SK-N-SH treated with all-trans-retinoic acid at 6 μM for 48 hours (cell line): ENCODE measurements around the gene NR5A2.

ENCODE experiments used
- ATAC-seq: fragments of 200-7000 bp; cut with Tn5 transposase; 3 replicates; pipeline ENCODE4 v1.9.1; 2020; ENCODE audit warnings: mild to moderate bottlenecking, moderate library complexity
- BACH2 ChIP-seq: fragments of 250-450 bp; sonication (Bioruptor Pico); IDR thresholded peaks from 2 replicates; pipeline ENCODE4 v1.9.0; 2021; ENCODE audit warnings: mild to moderate bottlenecking, borderline replicate concordance
- CREB5 ChIP-seq: fragments of 250-450 bp; sonication (Bioruptor Pico); IDR thresholded peaks from 2 replicates; pipeline ENCODE4 v1.5.1; 2020; ENCODE audit warnings: low read depth, mild to moderate bottlenecking, moderate library complexity
- CSDC2 ChIP-seq: fragments of 250-450 bp; sonication (Bioruptor Pico); IDR thresholded peaks from 2 replicates; pipeline ENCODE4 v1.5.0; 2020; ENCODE audit warnings: mild to moderate bottlenecking, moderate library complexity
- CSRNP3 ChIP-seq: fragments of 250-450 bp; sonication (Bioruptor Pico); IDR thresholded peaks from 2 replicates; pipeline ENCODE4 v1.5.1; 2021; ENCODE audit warnings: mild to moderate bottlenecking, moderate library complexity
- ESRRG ChIP-seq: fragments of 250-450 bp; sonication (Bioruptor Pico); IDR thresholded peaks from 2 replicates; pipeline ENCODE4 v1.6.1; 2021; ENCODE audit warnings: mild to moderate bottlenecking
- GLIS3 ChIP-seq: fragments of 250-450 bp; sonication (Bioruptor Pico); IDR thresholded peaks from 2 replicates; pipeline ENCODE4 v1.5.0; 2020; ENCODE audit warnings: mild to moderate bottlenecking, moderate library complexity
- ISL1 ChIP-seq: fragments of 250-450 bp; sonication (Bioruptor Pico); IDR thresholded peaks from 2 replicates; pipeline ENCODE4 v2.1.2; 2022; ENCODE audit warnings: mild to moderate bottlenecking, moderate library complexity
- OSR1 ChIP-seq: fragments of 250-450 bp; sonication (Bioruptor Pico); IDR thresholded peaks from 2 replicates; pipeline ENCODE4 v1.8.0; 2022; ENCODE audit warnings: moderate library complexity, mild to moderate bottlenecking, inconsistent platforms
- PATZ1 ChIP-seq: fragments of 250-450 bp; sonication (Bioruptor Pico); IDR thresholded peaks from 2 replicates; pipeline ENCODE4 v1.8.0; 2020; ENCODE audit warnings: mild to moderate bottlenecking, moderate library complexity, borderline replicate concordance
- POU6F1 ChIP-seq: fragments of 250-450 bp; sonication (Bioruptor Pico); IDR thresholded peaks from 2 replicates; pipeline ENCODE4 v1.8.0; 2021; ENCODE audit warnings: low read depth, mild to moderate bottlenecking, moderate library complexity, borderline replicate concordance
- PPARA ChIP-seq: fragments of 250-450 bp; sonication (Bioruptor Pico); IDR thresholded peaks from 2 replicates; pipeline ENCODE4 v1.5.0; 2020; ENCODE audit warnings: mild to moderate bottlenecking, borderline replicate concordance
- RARB ChIP-seq: fragments of 250-450 bp; sonication (Bioruptor Pico); IDR thresholded peaks from 2 replicates; pipeline ENCODE4 v1.8.0; 2021; ENCODE audit warnings: mild to moderate bottlenecking, moderate library complexity
- SNAI2 ChIP-seq: fragments of 250-450 bp; sonication (Bioruptor Pico); IDR thresholded peaks from 2 replicates; pipeline ENCODE4 v1.5.0; 2020; ENCODE audit warnings: mild to moderate bottlenecking, moderate library complexity
- TCF4 ChIP-seq: fragments of 250-450 bp; sonication (Bioruptor Pico); IDR thresholded peaks from 2 replicates; pipeline ENCODE4 v1.8.0; 2021; ENCODE audit warnings: mild to moderate bottlenecking, moderate library complexity, borderline replicate concordance
- TOX ChIP-seq: fragments of 250-450 bp; sonication (Bioruptor Pico); IDR thresholded peaks from 2 replicates; pipeline ENCODE4 v1.8.0; 2021; ENCODE audit warnings: mild to moderate bottlenecking, moderate library complexity, borderline replicate concordance
- TSHZ2 ChIP-seq: fragments of 250-450 bp; sonication (Bioruptor Pico); IDR thresholded peaks from 2 replicates; pipeline ENCODE4 v1.5.0; 2020; ENCODE audit warnings: mild to moderate bottlenecking, moderate library complexity
- ZC3H10 ChIP-seq: fragments of 250-450 bp; sonication (Bioruptor Pico); IDR thresholded peaks from 2 replicates; pipeline ENCODE4 v1.5.1; 2021; ENCODE audit warnings: mild to moderate bottlenecking, moderate library complexity
- ZFP3 ChIP-seq: fragments of 250-450 bp; sonication (Bioruptor Pico); IDR thresholded peaks from 2 replicates; pipeline ENCODE4 v1.5.0; 2020; ENCODE audit warnings: mild to moderate bottlenecking, moderate library complexity
- ZFP30 ChIP-seq: fragments of 450-650 bp; formaldehyde crosslinking; IDR thresholded peaks from 2 replicates; pipeline ENCODE4 v1.5.0; 2022; ENCODE audit warnings: mild to moderate bottlenecking, moderate library complexity
- ZNF565 ChIP-seq: fragments of 450-650 bp; formaldehyde crosslinking; conservative IDR thresholded peaks from 2 replicates; pipeline ENCODE4 v1.5.0; 2020; ENCODE audit warnings: low read depth, mild to moderate bottlenecking, moderate library complexity
- ZNF70 ChIP-seq: fragments of 450-650 bp; formaldehyde crosslinking; IDR thresholded peaks from 2 replicates; pipeline ENCODE4 v1.5.0; 2020; ENCODE audit warnings: mild to moderate bottlenecking, moderate library complexity
- ZNF8 ChIP-seq: fragments of 450-650 bp; formaldehyde crosslinking; IDR thresholded peaks from 2 replicates; pipeline ENCODE4 v1.5.0; 2020; ENCODE audit warnings: mild to moderate bottlenecking, moderate library complexity

The NR5A2 gene

GRCh38 chr1:200046115-200046514 is 18.6 kb downstream of the NR5A2 start:
- ATAC-seq: no peak
- TF ChIP-seq CSDC2 (no peak), ZFP3 (CRISPR knock-in tag) (no peak), ZNF565 (CRISPR knock-in tag) (no peak), ISL1 (CRISPR knock-in tag) (no peak), SNAI2 (CRISPR knock-in tag) (no peak), BACH2 (CRISPR knock-in tag) (no peak), POU6F1 (CRISPR knock-in tag) (no peak), CREB5 (no peak), CSRNP3 (no peak), RARB (CRISPR knock-in tag) (no peak), TSHZ2 (CRISPR knock-in tag) (no peak), ZNF8 (CRISPR knock-in tag) (no peak), GLIS3 (CRISPR knock-in tag) (no peak), ESRRG (CRISPR knock-in tag) (no peak), TCF4 (no peak), ZC3H10 (CRISPR knock-in tag) (no peak), TOX (no peak), PATZ1 (CRISPR knock-in tag) (no peak)

- no peak for TF ChIP-seq CREB5
- no peak for TF ChIP-seq ZNF70 (CRISPR knock-in tag)
- no peak for TF ChIP-seq ZNF565 (CRISPR knock-in tag)
- no peak for TF ChIP-seq CSDC2
- TF ChIP-seq ZFP30 (CRISPR knock-in tag): no peak
- no peak for TF ChIP-seq RARB (CRISPR knock-in tag)
- TF ChIP-seq ZFP3 (CRISPR knock-in tag): no peak
- no peak for TF ChIP-seq TOX
- ATAC-seq: no peak
Measured at GRCh38 chr1:200048244-200048643, 20.7 kb downstream of the NR5A2 start.

- TF ChIP-seq CSRNP3: no peak
- TF ChIP-seq ZFP30 (CRISPR knock-in tag): no peak
- no peak for TF ChIP-seq SNAI2 (CRISPR knock-in tag)
- no peak for TF ChIP-seq ISL1 (CRISPR knock-in tag)
- no peak for TF ChIP-seq POU6F1 (CRISPR knock-in tag)
- TF ChIP-seq ZNF565 (CRISPR knock-in tag): no peak
- TF ChIP-seq PPARA (CRISPR knock-in tag): no peak
- no peak for TF ChIP-seq BACH2 (CRISPR knock-in tag)
- no peak for TF ChIP-seq ZNF70 (CRISPR knock-in tag)
- TF ChIP-seq GLIS3 (CRISPR knock-in tag): no peak
- TF ChIP-seq CSDC2: no peak
- no peak for TF ChIP-seq RARB (CRISPR knock-in tag)
- TF ChIP-seq TOX: no peak
- TF ChIP-seq ESRRG (CRISPR knock-in tag): no peak
- no peak for TF ChIP-seq OSR1 (CRISPR knock-in tag)
- no peak for ATAC-seq
Measured at GRCh38 chr1:200049810-200050209, 22.3 kb downstream of the NR5A2 start.
